Measurements from ENCODE around the gene ATP8A1. TPM values are rescaled to one million over a fixed set of nuclear protein-coding genes. Genes with fewer than 3 reads are reported as not detected.

Gene ATP8A1
- total and polyA plus RNA-seq, 2 of the 8 experiments (the other 6 are each of a cell fraction or from before 2014, with no cell fraction given): 3.7 to 14.9 TPM

GRCh38 chr4:42487230-42487629 is 169.7 kb downstream of the ATP8A1 start:
- H3K9me3 ChIP-seq (ENCODE audit: insufficient read depth in 2 of 2, low read depth in 1 of 2, low read length in 1 of 2): no peaks in the 10 kb centered on the region
- H4K8ac ChIP-seq (ENCODE audit: extremely low read depth, insufficient read depth, low read length): no peak overlapping the region
- H3K4me2 ChIP-seq (ENCODE audit: insufficient read depth in 1 of 2, low read depth in 2 of 2, low read length in 2 of 2): no peak overlapping the region
- no peak overlapping the region for H3K56ac ChIP-seq (replicated peaks; ENCODE audit: insufficient read length, low read depth, low read length)
- H3K4ac ChIP-seq (replicated peaks; ENCODE audit: insufficient read length, low read depth, low read length): peak overlapping the region; percentile 72
- no peaks in the 10 kb centered on the region for H3K79me1 ChIP-seq (ENCODE audit: low read depth, low read length)
- no peak overlapping the region for H3K23ac ChIP-seq (ENCODE audit: insufficient read length)
- H3K4me1 ChIP-seq (replicated peaks in 1 of 4; ENCODE audit: control insufficient read depth in 3 of 4, insufficient read depth in 4 of 4, low read length in 3 of 4): peaks cover 1 to 33% (median 15%) of the 10 kb centered on the region in 4 experiments; a peak in 6 of 7 replicates
- ChIA-PET POLR2A (ENCODE audit: partially characterized antibody) (no interaction called here), CTCF (ENCODE audit: partially characterized antibody) (interaction anchor here (1.2 kb wide), 1 partner anchor 25 kb away, joined by 3 read pairs; no protein-coding TSS in a partner anchor)
- H3K27me3 ChIP-seq (replicated peaks in 1 of 4; ENCODE audit: control insufficient read depth in 3 of 4, extremely low read depth in 1 of 4, insufficient read depth in 3 of 4, low read length in 3 of 4): no peaks in the 10 kb centered on the region
- no peaks in the 10 kb centered on the region for H3K23me2 ChIP-seq (ENCODE audit: low read depth, low read length)
- no peak overlapping the region for H3K27ac ChIP-seq (ENCODE audit: low read depth, low read length)
- H2BK5ac ChIP-seq (ENCODE audit: low read depth, low read length): 0 out of 2 replicates have a peak overlapping the region, but pooled peaks have one; percentile 3
- H3K4me3 ChIP-seq (ENCODE audit: extremely low read depth in 1 of 4, insufficient read depth in 2 of 4, low read depth in 3 of 4, low read length in 4 of 4): no peak overlapping the region
- H3K79me2 ChIP-seq (ENCODE audit: control insufficient read depth in 1 of 2, insufficient read depth in 2 of 2, low read length in 2 of 2): no peaks in the 10 kb centered on the region
- WGBS, 2 experiments (ENCODE audit: extremely low coverage in 1 of 2, insufficient coverage in 1 of 2, insufficient read length in 1 of 2, insufficient replicate concordance in 2 of 2, low coverage in 1 of 2, low lambda C conversion rate in 2 of 2, missing lambda C conversion rate in 1 of 2): 82% methylated on average over 1 of the region's 1 CpG; no CpG with 5 or more reads in 1 of the 2 experiments
- no peak overlapping the region for H2AK5ac ChIP-seq (ENCODE audit: low read depth, low read length)
- H2BK15ac ChIP-seq (ENCODE audit: low read length): no peak overlapping the region
- H2BK120ac ChIP-seq (replicated peaks; ENCODE audit: low read depth, low read length): peak overlapping the region; percentile 58
- no peaks in the 10 kb centered on the region for H4K20me1 ChIP-seq (replicated peaks in 1 of 2; ENCODE audit: control insufficient read depth in 1 of 2, insufficient read depth in 2 of 2, low read length in 2 of 2)
- no peak overlapping the region for H2BK20ac ChIP-seq (ENCODE audit: low read length)
- H3K14ac ChIP-seq (ENCODE audit: insufficient read length): no peak overlapping the region
- DNase-seq (ENCODE audit: low read depth in 1 of 2, low spot score in 2 of 2) (no peak), FAIRE-seq (no peak)
- H3K18ac ChIP-seq (ENCODE audit: extremely low read depth, low read length): no peak overlapping the region
- no peak overlapping the region for H3K9ac ChIP-seq (replicated peaks in 1 of 4; ENCODE audit: extremely low read depth in 1 of 4, low read depth in 3 of 4, low read length in 3 of 4)
- H3K36me3 ChIP-seq (ENCODE audit: control insufficient read depth in 2 of 4, insufficient read depth in 4 of 4, low read length in 3 of 4): no peaks in the 10 kb centered on the region
- H4K91ac ChIP-seq (replicated peaks; ENCODE audit: insufficient read length, low read length): no peak overlapping the region
- H2BK12ac ChIP-seq (ENCODE audit: low read depth, low read length): peak overlapping the region; percentile 55; the same call in 1 of the 2 replicates
- no peak overlapping the region for H2AFZ ChIP-seq (ENCODE audit: low read length)
- no peak overlapping the region for H4K5ac ChIP-seq (ENCODE audit: insufficient read length, low read depth, low read length)
- no peak for TF ChIP-seq USF2 (IDR thresholded peaks at IDR 0.05; ENCODE audit: low read length)
- TF ChIP-seq POLR2A (IDR thresholded peaks at IDR 0.05; ENCODE audit: control extremely low read depth in 1 of 2, low read depth in 2 of 2, low read length in 2 of 2): no peak
- no peak for TF ChIP-seq NANOG (IDR thresholded peaks at IDR 0.05; ENCODE audit: insufficient read depth, low read depth, low read length, poor library complexity, severe bottlenecking)
- TF ChIP-seq FOSL1 (IDR thresholded peaks at IDR 0.05; ENCODE audit: insufficient read depth, low read depth, low read length): no peak
- no peak for TF ChIP-seq TAF7 (optimal IDR thresholded peaks at IDR 0.05; ENCODE audit: borderline replicate concordance, low read depth, low read length)
- TF ChIP-seq ZNF274 (IDR thresholded peaks at IDR 0.05; ENCODE audit: borderline replicate concordance, extremely low read depth, low read length): no peak
- no peak for TF ChIP-seq CBX5 (IDR thresholded peaks at IDR 0.05; ENCODE audit: low read depth, low read length)
- TF ChIP-seq SRF (IDR thresholded peaks at IDR 0.05; ENCODE audit: low read depth, low read length): no peak
